NCI-H2029 (cell line): ENCODE results near the gene SLC49A4.

Experiments
- DNase-seq: peaks from one replicate; lab custom pipeline; 2025; lab: John Stamatoyannopoulos, UW

SLC49A4 gene

DNA sequence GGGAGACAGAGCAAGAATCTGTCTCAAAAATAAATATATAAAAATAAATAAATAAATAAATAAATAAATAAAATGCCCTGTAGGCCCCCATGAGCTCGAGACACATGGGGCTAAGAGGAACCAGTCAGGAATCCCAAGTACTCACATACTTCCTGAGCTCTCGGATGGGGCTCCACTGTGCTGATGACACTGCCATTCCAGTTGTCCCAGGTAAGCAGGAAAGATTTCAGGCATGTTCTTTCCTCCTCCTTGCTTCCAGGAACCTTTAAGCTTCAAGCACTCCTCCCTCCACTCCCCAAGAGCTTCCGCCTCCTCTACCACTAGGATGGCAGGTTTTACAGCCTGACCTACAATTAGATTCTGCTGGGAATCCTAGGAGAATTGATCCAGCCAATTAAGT is 113.4 kb downstream of the SLC49A4 start:
- no peak for DNase-seq

DNA sequence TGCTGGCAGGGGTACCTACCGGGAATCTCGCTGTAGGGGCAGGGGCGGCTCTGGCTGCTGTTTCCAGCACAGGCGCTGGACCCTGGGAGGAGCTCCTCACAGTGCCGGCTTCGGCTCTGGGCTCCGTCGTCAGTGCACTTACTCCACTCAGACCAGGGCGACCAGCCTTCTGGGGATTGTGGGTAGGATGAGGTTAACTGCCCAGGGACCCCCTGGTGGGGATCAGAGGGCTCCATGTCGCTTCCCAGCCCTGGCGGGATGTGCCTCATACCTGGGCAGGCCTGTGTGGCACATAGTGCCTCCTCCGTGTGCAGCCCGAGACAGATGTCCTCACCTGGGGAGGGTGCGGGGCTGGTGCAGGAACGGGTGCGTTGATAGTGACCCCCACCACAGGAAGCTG is 117.0 kb downstream of the SLC49A4 start:
- DNase-seq: no peak

DNA sequence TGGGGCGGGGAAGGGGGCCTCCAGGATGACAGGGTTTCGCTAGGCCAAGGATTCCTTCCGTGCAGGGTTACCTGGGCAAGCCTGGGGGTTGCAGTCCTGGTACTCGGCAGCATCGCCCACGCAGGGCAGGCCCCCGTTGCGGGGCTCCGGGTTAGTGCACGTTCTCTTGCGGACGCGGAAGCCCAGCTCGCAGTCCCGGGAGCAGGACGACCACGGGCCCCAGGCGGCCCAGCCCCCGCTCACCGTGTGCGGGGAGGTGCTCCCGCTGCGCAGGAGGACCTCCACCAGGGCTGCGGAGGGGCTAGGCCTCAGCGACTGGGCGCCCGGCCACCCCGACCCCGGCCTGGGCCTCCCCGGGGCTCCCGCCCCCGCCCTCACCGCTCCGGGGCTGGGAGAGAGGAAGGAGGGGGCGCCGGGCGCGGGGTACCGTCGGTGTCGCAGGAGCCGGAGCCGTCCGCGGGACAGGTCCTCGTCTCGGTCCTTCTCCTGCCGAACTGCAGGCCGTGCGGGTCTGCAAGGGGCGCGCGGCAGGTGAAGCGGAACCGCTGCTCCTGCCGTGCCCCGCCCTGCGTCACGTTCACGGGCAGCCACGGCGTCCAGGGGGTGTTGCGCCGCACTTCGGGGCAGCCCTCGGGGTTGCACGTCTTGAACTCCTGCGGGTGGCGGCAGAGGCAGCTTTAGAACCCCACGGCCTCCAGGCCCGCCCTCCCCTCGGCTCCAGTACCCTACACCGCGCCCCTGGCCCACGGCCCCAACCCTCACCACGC is 118.1 kb downstream of the SLC49A4 start:
- DNase-seq: no peak

DNA sequence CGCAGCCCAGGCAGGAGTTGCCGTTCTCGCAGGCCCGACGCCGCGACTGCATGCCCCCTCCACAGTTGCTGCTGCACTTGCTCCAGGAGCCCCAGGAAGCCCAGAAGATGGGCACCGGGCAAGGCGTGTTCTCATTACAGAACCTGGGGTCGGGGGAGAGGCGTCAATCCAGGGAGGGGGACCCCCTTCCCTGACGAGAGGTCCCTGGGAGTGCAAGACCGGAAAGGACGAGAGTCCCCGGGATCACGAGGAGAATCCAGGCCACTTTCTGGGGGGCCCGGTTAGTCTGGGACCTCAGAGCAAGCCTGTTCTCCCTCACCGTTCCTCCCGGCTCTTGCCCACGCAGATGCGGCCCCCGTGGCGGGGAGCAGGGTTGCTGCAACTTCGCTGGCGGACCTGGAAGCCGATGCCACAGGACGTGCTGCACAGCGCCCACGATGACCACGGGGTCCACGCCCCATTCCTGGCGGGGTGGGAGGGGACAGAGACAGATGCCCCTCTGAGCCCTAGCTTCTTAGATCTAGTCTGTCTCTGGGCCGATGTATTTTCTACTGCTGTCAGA is 118.8 kb downstream of the SLC49A4 start:
- DNase-seq: no peak

DNA sequence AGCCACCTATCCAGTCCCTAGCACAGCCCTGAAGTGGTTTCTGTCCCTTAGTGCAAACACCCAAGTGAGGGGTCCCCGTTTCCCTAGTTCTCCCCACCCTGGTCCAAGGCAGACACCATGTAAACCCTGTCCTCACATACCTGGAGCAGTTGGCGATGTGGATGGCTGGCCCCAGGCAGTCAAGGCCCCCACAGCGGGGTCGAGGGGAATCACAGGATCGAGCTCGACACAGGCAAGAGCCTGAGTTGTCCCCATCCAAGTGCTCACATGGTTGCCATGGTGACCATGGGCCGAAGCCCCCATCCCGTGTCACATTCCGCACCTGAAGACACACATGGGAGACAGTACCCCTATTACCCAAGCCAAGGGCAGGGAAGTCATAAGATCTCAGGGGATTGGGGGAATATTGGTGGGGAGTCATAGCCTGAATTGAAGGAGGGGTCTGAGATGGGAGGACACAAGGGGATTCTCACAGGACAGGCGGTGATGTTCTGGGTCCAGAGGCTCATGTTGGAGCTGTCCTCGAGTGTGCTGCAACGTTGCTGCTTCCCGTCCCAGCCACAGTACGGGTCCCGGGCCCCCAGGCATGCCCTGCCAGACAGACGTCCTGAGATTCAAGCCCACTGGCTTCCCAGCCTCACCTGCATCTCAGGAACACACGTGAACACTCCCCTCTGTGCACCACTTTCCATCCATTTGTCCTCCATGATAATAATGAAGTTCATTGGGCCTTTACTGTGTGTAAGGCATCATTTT is 120.6 kb downstream of the SLC49A4 start:
- DNase-seq: no peak

DNA sequence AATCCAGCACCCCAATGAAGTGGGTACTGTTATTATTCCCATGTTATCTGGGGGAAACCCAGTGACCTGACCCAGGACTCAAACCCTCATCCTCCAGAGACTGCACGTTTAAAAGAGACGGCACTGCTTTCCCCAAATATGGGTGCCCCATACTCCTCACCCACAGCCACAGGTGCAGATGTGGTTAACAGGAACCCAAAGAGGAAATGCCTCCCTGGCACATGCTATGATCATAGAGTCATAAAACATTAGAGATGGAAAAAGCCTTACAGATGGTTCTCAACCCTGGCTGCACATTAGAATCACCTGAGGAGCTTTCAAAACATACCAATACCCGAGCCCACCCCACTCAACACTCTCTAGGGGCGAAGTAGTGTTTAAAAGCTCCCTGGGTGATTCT is 121.2 kb downstream of the SLC49A4 start:
- no peak for DNase-seq

DNA sequence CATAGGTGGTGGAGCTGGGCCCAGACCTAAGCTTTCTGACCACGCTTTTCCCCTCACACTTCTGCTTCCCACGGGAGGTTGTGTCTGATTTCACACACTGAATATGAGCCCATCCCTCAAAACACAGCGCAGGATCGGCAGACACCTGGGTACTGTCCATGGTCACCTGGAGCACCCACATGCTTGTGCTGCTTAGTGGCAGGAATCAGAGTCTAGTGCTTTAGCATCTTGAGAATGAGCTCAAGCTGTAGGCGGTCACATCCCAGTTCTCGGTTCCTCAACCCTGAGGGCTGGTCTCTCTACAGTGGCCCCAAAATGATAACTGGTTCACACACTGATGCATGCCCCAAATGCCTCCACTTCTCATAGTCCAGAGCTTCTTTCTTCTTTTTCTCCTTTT is 121.7 kb downstream of the SLC49A4 start:
- DNase-seq: no peak

DNA sequence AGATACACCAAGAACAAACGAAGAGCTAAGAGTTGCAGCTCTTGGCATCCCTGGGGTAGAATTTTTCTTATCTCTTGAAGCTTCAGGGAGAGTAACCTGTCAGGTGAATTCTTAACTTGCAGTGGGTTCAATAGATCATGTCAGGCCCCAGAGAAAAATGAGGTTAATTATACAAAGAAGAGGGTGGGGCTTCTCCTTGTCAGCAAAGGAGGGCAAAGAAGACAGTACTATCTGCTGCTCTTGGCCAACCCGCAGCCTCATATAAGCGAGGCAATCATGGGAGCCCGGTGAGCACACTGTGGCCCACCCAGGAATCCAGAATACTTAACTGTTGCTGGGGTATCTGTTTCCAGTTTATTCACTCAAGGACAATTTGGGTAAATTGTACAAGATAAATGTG is 122.5 kb downstream of the SLC49A4 start:
- DNase-seq: no peak

DNA sequence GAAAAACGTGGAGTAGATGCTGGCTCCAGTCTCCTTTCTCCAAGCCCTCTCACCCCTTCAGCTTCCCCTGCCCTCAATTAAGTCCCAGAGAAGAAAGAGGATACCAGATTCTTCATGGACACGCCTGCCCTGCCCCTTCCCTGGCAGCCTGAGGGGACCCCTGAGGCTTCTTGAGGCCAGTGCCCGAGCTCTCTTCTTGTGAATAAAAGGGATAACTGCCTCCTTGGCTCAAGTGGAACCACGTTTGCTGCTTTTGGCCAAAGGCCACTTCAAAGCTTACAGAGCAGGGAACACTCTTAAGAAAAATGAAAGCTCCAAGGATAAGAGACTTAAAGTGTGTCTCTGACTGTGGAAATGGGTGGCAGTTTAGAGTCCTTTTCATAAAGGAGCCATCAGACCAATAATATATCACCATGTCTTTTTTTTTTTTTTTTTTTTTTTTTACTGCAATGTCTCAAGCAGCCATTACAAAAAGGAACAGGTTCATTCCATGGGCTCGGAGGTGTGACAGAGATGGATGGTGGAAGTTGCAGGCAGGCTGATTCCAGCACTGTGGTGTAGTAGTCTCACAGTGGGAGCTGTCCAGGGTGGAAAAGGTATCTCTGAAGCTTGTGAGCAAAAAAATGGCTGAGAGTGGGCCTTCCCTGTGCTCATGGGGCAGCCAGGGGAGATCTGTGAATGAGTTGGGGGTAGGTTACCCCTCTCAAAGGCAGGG is 123.9 kb downstream of the SLC49A4 start:
- DNase-seq: no peak

DNA sequence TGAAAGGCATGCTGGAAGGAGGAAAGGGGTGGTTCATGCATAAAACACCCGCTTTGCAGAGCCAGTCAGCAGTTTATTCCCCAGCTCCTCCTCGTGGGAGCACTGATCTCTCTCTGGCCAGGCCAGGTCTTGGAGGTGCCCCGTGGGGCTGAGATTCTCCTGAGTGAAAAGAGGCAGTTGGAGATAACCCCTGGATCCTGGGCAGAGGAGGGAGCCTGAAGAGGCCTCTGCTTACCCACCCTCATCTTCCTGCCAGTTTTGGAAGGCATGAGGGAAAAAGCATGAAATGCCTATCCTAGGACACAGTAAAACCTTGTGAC is 124.4 kb downstream of the SLC49A4 start:
- DNase-seq: no peak

DNA sequence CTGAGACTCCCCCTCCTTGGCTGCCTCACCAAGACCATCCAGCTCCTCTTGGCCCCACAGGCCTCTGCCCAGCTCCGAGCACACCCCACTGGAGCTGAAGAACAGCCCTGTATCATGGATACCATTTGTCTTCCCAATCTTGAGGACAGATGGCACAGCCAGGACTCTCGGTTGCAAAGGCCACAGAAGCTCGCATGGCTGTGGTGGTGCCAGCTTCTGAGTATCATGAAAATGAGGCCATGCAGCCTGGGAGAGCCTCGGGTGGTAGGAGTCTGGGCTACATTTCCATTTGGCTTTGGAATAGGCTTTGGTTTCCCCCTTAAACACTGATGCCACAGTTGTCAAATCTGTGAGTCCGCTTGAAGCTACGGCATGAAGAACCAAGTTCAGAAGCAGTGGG is 126.1 kb downstream of the SLC49A4 start:
- DNase-seq: no peak

DNA sequence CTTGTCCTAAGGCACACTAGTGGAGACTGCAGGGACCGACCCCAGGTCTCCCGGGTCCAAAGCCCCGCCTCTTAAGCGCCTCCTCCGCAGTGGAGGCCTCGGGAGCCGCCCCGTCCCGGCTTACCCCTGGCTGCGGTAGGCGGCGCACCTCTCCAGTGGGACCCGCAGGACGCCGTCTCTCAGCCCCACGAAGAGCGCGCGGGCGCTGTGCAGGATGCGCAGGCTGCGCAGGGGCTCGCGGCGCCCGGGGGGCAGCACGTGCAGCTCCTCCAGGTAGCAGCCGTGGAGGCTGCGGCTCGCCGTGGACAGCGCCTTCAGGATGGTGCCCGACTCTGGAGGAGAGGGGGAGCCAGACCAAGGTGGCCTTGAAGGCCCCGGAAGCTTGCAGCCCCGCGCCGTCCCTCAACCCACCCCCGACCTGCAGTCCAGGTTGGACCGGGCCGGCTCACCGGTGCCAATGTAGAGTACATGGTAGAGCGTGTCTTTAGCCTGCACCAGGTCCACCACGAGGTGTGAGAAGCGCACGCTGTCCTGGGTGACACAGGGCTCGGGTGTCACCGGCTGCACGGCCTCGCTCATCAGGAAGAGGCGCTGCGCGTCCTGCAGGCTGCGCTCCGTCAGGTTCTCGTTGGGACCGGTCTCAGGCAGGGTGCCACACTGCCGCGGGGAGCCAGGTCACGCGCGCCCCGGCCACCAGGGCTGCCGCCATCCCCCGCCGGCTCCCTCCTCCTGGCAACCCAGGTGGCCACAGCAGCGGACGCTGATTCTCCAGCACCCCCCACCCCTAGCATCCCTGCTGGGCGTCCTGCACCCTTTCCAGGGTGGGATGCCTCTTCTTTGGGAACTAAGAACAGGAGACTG is 127.2 kb downstream of the SLC49A4 start:
- DNase-seq: no peak

DNA sequence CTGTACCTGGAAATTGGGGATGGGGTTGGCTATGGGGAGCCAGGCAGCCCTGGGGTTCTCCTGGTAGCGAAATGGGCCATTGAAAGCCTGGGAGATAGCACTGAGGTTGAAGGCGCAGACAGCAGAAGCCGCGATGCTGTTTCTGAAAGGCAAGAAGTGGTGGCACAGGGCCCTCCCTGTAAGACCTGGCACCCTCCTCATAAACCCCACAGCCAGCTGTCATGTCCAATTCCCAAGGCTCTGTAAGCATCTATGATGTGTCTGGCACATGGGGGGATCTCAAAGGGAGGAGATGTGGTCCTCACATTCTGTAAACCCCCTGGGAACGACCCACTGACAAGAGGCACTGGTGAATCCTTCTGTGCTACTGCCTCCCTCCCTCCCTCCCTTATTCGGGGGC is 128.7 kb downstream of the SLC49A4 start:
- no peak for DNase-seq

DNA sequence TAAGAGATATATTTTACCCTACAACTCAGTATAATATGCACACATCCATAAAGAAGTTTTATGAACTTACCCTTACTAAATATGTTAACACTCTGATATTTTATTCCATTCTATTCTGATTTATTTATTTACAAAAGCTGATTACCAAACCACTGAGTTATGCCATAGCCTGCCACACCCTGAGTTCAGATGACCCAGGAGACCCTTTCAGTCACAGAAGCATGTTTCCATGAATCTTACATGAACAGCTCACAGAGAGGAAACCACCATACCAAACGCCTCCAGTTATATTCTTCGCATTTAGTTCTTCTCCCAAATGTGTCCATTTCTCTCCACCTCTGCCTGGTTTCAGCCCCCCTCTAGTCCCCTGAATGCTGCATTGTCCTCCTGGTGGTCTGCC is 129.2 kb downstream of the SLC49A4 start:
- DNase-seq: no peak

DNA sequence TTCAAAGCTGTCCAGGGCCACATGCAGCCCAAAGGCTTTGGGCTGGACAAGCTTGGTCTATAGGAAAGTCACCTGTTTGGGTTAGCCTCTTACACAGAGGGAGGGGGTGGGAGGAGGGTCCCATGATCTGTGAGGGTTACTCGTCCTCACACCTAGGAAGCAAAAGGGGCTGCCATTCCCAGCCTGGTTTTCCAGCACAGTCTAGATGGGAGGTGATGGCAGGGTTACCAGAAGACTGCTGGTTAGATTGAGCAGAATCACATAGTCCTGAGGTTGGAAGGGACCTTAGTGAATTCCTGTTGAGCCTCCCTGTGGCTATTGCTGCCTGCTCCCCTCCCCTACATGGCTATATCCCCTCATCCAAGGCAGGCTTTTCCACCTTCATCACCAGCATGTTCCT is 130.9 kb downstream of the SLC49A4 start:
- no peak for DNase-seq

DNA sequence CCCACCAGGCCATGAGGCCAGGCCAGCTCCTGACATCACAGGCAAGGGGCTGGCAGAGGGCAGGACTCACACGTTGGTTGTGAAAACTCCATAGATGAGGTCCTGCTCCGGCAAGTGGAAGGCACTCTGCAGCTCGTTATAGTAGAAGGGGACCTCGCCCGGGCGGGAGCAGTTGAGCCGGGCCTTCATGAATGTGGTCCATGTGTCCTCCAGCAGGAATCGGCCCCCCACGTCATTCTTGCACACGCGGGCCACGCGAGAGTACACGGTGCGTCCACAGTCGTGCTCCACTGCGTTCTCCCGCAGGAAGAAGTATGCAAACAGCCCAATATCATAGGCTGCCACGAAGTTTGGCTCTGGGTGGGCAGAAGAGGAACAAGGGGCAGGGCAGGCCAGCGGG is 131.5 kb downstream of the SLC49A4 start:
- DNase-seq: no peak

DNA sequence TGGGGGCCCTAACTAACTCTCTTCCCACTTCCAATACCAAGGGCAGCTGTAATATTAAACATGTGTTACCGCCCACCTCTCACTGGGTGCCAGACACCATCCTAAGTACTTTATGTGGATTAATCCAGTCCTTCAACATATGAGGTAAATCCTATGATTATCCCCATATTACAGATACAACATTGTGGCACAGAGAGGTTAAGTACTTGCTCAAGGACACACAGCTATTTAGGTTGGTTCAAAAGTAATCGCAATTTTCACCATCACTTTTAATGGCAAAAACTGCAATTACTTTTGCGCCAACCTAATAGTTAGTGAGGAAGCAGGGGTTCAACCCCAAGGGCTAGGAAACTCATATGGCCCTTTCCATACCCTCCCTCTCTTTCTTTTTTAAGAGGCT is 131.9 kb downstream of the SLC49A4 start:
- no peak for DNase-seq

DNA sequence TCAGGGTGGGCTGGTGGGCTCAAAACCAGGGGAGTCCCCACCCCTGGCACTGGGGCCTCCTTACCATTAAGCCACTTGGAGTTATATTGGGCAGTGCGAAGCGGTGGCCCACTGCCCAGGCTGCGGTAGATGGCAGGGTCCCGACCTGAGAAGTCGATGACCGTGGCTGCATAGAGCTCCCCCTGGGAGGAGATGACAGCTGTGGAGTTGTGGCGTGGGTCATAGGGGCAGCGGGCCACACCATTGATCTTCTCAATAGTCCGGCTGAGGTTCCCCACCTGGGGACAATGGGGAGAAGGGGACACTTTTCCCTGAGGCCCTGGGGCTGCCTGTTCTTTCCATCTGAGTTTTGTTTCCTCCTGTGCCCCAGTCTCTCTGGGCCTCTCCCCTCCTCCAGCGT is 132.9 kb downstream of the SLC49A4 start:
- no peak for DNase-seq

DNA sequence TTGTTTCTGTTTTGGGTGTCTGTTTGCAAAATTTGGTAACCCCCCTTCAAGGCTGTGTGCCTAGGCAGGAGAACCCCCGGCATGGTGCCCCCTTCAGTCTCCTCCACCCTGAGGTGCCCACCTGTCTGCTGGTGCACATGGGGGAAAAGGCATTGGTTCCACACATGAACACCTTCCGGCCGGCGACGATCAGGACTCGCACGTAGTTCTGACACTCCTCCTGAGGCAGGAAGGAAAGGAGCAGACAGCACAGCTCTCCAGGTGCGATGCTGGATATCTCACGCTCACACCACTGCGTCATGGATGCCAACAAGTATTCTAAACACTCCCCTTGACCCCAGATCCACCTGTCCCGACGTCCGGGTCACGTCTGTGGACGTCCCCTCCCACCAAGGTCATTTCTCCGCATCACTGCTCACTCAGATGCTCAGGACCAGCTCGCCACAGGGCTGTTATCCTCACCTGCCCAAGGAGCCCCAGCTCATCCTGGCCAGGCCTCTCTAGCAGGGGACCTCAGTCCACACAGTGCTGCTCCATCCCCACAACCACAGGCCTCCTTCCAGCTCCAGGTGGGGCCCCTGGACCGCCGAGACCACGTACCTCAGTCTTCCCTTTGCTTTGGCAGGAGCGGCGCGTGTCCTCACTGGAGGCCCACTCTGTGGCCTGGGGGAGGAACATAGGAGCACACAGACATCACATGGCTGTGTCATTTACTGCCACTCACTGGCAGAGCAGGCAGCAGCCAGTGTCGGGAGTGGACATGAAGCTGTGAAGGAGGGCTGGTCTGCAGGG is 133.7 kb downstream of the SLC49A4 start:
- DNase-seq: no peak

DNA sequence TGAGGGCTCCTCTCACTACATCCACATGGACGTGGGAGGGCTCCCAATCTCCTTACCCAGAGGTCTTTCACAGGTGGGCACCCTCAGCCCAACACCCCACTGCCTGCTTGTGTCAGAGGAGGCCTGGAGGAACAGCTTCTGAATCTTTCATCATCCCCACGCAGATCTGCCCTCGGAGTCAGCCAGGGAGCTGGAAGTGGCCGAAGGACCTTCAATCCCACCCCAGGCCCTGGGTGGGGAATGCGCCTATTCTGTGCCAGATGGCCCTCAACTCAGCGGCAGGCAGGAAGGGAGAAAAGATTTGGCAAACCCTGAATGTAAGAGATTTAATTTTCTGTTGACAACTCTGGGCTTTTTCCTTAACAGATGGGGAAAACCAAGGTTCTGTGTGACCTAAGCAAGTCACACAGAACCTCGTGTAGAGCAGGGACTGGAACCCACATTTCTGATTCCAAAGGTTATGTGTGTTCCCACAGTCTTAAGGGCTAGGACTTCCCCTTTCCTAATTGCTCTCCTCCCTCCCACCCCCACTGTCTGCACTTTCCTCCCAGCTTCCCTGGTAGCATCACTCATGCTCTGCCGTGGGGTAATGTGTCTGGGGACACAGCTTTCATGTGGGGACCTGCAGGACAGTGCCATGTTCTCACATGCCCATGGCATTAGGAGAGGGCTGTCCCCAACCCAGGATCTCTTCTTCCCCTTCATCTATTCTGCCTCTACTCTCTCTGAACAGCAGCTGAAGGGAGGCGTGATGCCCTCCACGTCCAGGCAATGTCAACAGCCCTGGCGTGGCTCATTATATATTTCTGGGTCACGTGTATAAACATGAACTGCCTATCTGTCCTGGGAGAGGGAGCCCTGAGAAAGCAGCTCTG is 134.6 kb downstream of the SLC49A4 start:
- no peak for DNase-seq
